ENCODE measurements around the gene NUDCD3.

NUDCD3 gene

DNA sequence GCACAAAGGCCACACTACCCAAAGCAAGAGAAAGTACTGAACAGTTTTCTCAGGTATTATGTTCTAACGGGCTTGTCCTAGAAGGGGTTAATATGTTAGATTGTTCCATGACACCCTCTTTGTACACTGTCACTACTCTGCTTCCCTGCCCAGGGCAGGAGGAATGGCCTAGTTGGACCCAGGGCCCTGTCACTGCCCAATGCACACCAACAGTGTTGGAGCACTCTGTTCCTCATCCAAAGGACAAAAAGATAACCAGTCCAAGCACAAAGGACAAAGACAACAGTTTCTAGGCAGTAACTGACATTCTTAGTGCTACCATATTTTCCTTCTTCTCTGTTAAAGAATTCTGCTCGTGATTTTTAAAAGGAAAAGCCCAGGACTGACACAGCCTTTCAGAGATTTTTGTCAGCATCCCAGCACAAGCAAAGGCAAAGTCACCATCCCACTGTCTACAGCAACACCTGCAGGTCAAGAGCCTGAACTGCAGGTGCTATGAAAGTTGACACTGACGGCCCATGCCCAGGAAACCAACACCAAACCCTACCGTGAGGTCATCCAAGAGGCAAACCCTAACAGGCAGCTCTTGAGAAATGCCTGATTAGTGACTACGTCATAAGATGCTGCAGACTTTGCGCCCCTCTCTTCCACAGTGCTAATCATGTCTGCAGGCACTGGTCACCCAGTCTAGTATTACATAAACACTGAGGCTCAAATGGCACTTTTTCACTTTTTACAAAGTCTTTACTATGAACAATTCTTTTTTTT is 13.2 kb downstream of the NUDCD3 start:
- peak; percentile 73 for DNase-seq

DNA sequence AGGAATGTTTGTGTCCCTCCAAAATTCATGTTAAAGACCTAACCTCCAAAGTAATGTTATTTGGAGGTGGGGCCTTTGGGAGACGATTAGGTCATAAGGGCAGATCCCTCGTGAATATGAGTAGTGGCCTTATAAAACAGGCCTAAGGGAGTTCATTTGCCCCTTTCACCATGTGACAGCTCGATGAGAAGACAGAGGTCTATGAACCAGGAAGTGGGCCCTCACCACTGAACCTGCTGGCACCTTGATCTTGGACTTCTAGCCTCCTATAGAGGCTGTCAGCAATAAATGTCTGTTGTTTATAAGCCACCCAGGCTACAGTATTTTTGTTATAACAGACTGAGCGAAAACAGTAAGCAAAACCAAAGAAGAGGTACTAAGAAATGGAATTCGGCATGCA is 14.1 kb downstream of the NUDCD3 start:
- no peak for DNase-seq

DNA sequence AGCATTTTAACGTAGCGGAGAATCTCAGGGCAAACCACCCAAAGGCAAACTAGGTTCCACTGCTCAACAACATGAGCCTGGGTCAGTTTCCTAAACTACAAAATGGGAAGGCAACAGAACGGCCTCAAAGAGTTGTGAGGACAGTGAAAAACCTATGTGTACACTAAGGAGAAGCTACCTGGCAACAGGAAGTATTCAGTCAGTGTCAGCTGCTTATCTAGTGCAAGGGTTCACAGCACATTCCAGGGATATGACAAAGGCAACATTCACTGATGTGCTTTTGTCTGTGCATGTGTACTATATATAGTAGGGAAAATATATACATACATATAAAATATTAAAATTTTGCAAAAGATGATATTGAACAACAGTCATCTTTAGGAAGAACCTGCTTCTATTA is 17.2 kb downstream of the NUDCD3 start:
- no peak for DNase-seq

DNA sequence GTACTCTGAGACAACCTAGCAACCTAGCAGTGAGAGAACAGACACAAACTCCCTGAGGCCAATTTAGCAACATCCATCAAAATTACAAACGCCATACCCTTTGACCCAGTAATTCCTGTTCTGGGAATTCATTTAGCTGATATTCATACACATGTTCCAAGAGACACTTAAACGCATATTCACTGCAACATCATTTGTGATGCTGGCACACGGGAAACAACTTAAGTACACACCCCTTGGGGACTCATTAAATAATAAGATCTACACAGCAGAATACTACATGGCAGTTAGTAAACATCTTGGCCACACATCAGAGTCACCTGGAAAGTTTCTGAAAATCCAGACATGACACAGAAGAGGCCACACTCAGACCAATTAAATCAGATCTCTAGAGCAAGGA is 17.6 kb downstream of the NUDCD3 start:
- no peak for DNase-seq

DNA sequence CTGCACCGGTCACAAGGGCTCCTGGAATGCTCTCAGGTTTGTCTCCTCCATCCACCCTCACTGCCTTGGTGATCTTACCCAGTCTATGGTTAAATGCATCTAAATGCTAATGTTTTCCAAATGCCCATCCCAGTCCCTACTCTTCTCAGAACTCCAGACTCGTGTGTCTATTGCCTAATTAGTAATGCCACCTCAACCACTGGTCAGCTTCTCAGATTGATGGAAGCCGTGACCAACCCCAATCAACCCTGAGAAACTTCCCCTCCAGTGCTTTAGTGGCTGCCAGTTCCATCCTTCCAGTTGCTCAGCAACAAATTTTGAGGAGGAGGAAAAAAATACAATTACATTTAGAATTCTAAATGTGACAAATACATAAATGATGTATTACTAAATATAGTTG is 18.6 kb downstream of the NUDCD3 start:
- no peak for DNase-seq

DNA sequence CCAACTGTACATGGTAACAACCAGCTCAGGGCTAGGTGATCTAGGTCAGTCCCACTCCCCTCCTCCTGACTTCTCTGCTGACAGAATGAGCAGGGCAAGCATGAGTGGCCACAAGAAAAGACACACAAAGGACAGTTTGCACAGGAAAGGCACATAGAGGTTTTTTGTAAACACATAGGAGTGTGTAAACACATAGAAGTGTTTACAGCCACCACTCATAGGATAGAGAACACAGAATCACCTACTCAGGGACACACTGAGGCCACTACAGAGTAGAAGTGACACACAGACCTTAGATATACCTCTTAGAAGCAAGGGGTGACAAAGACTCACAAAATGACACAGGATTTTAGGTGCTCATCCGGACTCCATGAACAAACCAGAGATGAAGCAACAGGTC is 19.0 kb downstream of the NUDCD3 start:
- DNase-seq, result no peak

DNA sequence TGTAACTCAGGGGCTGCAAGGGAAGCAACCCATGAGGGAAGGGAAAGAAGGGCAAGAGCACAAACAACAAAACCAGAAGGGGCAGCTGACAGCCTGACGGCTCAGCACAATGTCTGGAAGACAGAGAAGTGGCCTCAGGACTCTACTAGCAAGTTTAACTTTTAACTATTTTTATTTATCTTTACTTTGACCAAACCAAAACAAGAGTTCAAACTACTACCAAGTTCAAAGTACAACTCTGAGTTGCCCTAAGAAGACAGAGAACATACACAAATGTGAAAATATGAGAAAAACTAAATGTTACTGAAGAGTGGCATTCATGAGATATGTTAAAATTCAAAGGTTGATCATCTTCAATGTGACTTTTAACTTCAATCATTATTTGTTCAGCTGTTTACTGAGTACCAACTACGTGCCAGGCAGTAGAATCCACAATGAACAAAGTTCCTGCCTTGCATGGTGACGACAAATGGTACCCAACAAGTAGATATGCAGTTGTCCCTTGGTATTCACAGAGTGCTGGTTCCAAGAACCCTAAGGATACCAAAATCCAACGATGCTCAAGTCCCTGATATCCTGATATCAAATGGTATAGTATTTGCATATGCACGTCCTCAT is 19.7 kb downstream of the NUDCD3 start:
- no peak for DNase-seq

DNA sequence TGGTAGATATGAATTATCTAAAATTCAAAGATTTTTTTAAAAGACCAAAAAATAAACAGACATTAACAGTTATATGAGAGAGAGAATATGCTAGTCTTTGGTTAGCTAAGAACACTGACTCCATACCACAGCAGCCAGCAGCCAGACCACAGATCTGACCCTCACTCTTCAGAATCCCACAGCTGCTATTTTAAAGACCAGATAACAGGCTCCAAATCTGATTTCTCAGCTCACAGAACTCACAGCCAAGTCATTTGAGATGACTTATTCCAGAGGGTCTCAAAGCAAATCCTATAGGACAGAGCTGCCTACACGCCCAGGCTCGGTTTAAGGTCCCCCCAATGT is 20.4 kb downstream of the NUDCD3 start:
- DNase-seq, result no peak

DNA sequence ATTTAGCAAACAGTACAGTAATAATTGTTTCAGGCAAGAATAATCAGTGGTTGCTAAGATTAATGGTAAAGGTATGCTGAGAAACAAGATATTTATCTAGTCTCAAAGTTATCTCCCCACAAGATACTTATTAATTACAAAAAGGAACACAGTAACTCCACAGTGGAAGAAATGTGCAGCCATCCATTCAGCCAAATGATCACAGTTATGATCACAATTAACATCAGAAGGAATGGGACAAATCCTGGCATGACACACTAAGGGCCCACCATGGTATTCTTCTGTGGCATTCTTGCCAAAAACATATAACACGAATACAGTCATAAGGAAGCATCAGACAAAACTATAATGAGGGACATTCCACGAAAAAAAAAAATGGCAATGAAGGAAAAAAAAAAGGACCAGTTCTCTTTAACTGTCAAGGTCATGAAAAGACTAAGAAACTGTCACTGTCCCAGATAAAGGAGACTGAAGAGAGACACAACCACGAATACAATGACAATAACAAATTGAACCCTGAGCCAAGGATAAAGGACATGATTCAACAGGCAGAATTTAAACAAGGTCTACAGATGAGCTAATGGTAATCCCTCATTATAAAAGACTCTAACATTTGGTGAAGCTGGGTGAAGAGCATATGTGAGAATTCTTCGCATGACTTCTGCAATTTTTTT is 20.9 kb downstream of the NUDCD3 start:
- DNase-seq, result no peak

DNA sequence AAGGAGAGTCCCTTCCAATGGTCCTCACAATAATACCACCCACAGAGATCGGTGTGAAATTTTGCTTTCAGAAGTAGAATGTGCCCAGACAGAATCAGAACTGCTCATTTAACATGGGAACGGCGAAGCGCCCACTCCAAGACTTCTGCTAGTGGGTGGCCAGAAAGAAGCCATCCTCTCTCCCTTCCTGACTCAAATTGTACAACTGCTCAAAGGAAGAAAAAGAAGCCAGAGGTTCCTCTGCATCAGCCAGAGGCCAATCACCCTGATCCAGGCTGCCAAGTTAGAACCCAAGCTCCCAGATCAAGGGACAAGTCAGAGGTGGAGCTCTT is 23.3 kb downstream of the NUDCD3 start:
- DNase-seq, result no peak

DNA sequence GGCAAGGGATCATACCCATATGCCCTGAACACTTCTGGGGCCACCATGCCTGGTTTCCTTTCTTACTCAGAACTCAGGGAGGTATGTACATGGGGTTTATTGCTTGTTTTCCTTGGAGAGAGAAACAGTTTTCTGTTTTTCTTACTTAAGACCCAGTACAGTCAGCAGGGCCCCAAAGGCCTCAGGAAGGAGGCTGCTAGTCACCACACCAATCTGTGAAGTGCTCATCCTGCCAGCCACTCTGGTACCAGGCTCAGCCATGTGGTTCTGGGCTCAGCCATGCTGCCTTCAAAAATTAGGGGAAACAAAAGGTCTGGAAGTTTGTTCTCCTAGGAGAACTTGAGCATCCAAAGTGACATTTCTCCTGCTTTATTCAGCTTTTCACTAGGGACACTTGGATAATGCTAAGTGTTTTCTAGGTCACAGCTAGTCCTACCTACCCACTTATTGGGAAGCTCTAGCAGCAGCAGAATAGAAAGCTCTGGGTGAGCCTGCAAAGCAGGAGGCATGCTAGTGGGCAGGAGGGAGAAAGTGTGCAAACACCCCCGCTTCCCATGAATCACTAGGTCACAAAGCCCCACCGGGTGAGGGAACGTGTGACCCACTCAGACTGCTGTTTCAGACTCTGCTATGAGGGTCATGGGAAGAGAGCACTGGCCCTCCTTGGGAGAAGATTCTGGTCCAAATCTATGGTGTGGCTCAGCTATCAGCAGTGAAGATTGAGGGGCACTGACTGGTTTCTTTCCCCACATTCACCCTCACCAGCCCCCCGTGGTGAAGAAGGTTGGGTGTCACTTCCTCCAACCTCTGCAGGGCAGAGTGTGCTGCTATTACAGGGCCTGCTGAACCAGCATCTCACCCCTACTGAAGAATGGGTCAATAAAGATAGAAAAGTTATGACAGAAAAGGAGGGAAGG is 23.9 kb downstream of the NUDCD3 start:
- DNase-seq, result no peak

DNA sequence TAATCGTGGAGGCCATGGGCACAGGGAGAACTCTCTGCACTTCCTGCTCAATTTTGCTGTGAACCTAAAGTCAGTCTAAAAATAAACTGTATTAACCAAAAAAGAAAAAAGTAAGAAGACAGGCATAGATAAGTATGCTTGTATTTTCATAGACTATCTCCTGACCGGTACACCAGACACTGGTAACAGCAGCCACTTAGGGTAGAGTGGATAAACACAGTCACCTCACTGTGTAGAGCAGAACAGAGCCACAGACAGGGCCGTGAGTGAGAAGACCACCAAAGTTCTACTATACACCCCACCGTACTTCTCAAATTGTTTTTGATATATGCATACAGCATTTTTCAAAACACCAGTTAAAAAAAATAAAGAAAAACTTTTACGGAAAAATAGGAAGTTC is 25.0 kb downstream of the NUDCD3 start:
- no peak for DNase-seq

DNA sequence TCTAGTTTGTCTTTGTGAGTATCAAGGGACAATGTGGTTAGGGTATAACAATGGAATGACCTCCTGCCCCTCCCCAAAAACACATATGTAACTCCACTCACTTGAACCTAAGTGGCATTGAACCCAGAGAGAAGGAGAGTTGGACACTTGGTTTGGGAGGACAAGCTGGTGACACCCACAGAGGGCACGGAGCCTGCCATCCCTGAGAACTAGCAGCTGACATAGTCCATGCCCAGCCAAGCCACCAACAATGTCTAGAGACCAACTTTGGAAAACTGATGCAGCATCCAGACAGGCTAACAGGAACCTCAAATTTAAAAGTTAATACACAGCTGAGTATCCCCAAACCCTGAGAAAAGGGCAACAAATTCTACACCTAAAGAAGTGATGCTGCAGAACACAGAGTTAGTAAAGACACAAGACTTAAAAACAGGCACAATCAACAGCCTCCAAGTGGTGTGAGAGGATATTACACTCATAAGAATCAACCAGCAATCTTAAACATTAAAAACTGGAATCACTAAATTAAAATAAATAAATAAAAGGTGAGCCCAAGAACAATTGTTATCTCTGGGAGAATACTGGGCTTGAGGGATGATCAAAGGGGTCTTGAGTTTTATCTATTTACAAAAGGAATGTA is 27.2 kb downstream of the NUDCD3 start:
- no peak for DNase-seq

DNA sequence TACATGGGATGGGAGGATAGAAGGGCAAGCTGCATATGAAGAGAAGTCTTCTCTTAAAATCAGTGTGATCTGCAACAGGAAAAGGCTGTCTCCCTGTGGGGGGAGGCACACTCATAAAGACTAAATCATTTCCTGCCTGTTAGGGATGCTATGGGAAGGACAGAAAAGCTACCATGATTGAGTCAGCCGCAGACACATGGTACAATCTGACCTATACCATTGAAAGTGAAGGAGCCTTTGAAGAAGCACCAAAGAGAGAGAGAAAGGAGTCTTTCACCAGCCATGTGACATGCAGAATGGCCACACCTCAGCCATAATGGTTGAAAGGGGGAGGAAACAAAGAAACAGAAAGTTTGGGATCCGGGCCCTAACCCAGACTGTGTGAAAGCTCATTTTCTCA is 29.1 kb downstream of the NUDCD3 start:
- DNase-seq, result peak; percentile 18

DNA sequence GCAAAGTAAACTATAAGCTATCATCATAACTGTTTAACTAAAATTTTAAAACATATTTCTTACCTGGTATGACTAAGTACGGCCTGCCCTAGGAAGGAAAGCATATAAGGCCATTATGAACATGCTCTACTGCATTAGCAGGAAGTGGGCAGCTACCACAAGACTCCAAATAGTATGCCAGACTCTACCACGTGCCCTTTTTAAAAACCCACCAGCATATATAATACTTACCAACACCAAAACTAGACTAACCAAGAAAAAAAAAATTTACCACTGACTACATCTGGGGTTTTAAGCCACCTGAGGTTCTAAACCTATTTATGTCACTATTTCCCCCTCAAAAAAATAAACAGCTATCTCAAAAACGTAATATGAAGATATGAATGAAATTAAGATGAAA is 30.1 kb downstream of the NUDCD3 start:
- DNase-seq, result peak; percentile 74

DNA sequence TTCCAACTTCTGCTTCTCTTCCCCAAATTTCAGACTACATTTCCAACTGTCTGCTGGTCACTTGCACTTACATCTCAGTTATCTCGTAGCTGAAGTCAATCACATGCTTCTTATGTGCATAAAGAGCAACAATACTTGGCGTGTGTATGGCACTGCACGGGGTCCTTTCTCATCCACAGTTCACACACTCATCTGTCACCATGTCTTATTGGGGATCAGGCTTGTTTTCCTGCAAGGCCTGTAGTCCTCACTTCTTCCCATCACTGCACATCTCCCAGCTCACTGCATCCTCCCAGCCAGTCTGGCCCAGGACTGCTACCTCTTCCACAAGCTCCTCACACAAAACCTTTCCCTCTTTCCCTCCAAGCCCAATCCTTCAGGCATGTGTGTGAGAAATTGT is 35.3 kb downstream of the NUDCD3 start:
- DNase-seq, result no peak

DNA sequence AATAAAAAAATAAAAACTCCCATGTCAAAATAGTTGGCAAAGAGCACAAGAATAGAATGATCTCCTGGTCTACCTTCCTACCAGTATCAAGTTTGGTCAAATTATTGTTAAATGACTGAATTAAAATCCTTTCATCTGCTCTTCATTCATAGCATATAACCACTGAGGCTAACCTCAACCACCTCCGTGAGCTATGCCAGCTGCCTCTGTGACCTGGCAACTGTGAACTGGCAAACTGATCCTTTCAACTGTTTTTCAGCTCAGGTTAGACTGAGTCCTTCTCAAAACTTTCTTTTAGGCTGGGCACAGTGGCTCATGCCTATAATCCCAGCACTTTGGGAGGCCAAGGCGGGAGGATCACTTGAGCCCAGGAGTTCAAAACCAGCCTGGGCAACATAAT is 36.1 kb downstream of the NUDCD3 start:
- no peak for DNase-seq

DNA sequence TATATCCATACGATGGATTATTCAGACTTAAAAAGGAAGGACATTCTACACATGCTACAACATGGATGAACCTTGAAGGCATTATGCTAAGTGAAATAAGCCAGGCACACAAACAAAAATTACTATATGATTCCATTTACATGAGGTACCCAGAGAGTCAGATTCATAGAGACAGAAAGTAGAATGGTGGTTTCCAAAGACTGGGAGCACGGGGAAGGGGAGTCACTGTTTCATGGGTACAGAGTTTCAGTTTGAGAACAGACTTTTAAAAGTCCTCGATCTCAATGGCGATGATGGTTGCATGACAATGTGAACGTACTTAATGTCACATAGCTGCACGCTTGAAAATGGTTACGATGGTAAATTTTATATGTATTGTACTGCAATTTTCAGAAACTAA is 39.3 kb downstream of the NUDCD3 start:
- no peak for DNase-seq

DNA sequence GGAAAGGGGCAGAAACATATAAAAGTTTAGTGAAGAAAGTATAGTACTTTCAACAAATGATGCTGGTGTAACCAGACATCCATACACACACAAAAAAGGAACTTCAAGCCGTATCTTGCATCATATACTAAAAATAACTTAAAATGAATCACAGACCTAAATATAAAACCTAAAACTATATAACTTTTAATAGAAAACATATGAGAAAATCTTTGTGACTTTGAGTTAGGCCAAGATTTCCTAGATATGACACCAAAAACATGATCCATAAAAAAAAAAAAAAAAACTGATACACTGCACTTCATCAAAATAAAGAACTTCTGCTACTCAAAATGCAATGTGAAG is 40.9 kb downstream of the NUDCD3 start:
- no peak for DNase-seq

DNA sequence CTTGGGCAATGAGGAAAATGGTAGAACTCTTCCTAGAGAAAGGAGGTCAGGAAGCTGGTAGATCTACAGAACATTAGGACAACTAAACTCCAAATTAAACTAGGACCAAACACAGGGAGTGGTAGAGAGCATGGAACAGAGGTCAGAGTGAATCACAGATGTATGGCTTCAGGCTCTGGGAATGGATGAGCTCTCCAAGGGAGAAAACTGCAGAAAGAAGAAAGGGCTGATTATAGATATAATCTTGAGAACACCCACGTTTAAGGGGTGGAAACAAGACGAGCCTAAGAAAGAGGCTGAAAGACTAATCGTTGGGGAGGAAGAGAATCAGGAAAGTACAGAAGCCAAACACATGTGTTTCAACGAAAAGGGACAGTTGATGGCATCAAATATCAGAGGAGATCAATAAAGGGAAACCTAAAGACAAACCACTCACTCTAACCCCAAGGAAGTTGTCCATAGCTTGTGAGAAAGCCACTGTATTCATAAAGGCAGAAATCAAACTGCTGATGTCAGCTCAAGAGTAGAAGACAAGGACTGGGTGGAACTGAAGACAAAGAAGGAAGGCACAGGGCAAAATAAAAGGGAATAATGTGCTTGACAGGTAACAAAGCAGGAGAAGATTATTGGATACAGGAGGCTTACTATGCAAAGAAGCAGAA is 41.4 kb downstream of the NUDCD3 start:
- no peak for DNase-seq

DNA sequence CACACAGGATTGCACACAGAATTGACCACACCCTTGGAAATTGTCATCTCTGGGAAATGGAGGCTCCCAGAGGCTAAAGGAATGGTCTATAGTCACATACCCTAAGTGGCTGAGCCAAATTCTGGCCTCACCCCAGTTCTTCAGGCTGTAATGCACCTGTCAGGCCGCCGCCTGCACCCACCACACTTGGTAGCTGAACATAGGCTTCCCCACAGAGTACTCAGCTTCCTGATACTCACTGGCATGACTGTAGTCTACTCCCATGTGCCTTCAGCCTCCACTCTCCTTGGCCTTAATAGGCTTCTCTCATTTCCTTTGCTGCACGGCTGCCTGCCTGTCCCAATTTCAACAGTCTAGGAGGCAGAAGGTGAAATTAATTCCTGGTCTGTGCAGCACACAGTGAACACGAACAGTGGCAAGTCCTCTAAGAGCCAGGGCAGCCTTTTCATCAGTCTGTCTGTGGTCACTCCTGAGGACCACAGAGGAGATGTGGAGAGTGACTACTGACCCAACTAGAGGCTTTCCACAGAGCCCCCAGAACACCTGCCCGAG is 42.5 kb downstream of the NUDCD3 start:
- no peak for DNase-seq

DNA sequence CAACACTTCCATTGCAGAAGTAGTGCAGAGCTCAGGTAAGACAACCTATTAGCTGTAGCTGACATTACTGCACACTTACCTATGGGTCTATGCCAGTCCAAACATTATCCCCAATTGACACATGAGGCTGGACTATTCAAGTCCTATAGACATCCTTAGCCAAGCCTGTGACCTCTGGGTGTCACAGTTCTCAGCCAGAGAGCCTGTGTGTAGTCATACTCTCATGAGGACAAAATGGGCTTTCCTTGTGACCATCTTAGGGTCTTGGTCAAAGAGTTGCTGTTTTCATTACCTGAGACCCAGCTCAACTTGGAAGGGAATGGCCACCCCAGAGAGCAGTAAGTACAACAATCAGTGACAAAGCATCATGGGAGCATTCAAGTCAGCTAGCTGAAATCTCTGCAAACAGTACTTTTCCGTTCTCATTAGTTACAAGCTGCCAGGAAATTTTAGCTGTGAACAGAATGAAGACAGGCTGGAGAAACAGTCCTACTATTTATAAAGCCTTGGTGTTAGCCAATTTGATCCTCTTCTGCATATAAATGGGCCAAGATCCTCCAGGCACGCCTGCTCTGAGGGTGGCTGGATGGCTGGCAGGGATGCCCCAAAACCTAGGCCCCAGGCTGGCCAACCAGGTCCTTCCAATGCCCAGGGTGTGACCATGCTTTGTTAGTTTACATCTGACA is 44.3 kb downstream of the NUDCD3 start:
- DNase-seq, result no peak

All from CD4-positive, alpha-beta T cell treated with Interleukin-12 subunit alpha and Interleukin-12 subunit beta, for 1 hour (primary cell).